Measurements from ENCODE around the gene MKRN3.
A peak's percentile ranks its signal among the peaks of the same experiment; 100 is the strongest.

MKRN3 gene

GRCh38 chr15:23565395-23566070, at the start of gene MKRN3:
TSS of gene MKRN3 (plus strand) at chr15:23565674. CDS start at chr15:23565783, 109 bp downstream.
- DNase-seq: peak; percentile 53

- DNase-seq: no peak
These were observed 48.6 kb upstream of the MKRN3 start for GRCh38 chr15:23516866-23517265.

- no peak for DNase-seq
These were observed 47.4 kb upstream of the MKRN3 start for GRCh38 chr15:23518104-23518503.

GRCh38 chr15:23524816-23525215, 40.7 kb upstream of the MKRN3 start:
- DNase-seq: no peak

- no peak for DNase-seq
These were observed 35.6 kb upstream of the MKRN3 start for GRCh38 chr15:23529891-23530290.

- no peak for DNase-seq
These were observed 33.5 kb upstream of the MKRN3 start for GRCh38 chr15:23532024-23532423.

GRCh38 chr15:23536659-23537058, 28.8 kb upstream of the MKRN3 start:
- DNase-seq: no peak

- no peak for DNase-seq
These were observed 26.8 kb upstream of the MKRN3 start for GRCh38 chr15:23538648-23539047.

GRCh38 chr15:23539892-23540291, 25.6 kb upstream of the MKRN3 start:
- DNase-seq: no peak

- DNase-seq: no peak
These were observed 19.3 kb upstream of the MKRN3 start for GRCh38 chr15:23546158-23546557.

GRCh38 chr15:23548071-23548470, 17.4 kb upstream of the MKRN3 start:
- no peak for DNase-seq

- no peak for DNase-seq
These were observed 3.6 kb upstream of the MKRN3 start for GRCh38 chr15:23561914-23562313.

GRCh38 chr15:23564821-23565394, 566 bp upstream of the MKRN3 start:
- no peak for DNase-seq

GRCh38 chr15:23566071-23566554, 639 bp downstream of the MKRN3 start:
- peak; percentile 51 for DNase-seq

- DNase-seq: no peak
These were observed 1.2 kb downstream of the MKRN3 start for GRCh38 chr15:23566651-23567050.

GRCh38 chr15:23567921-23568320, 2.4 kb downstream of the MKRN3 start:
- no peak for DNase-seq

GRCh38 chr15:23569151-23569925, 3.9 kb downstream of the MKRN3 start:
- no peak for DNase-seq

- DNase-seq: no peak
These were observed 5.0 kb downstream of the MKRN3 start for GRCh38 chr15:23570486-23570885.

- DNase-seq: no peak
These were observed 7.4 kb downstream of the MKRN3 start for GRCh38 chr15:23572844-23573243.

GRCh38 chr15:23574742-23575141, 9.3 kb downstream of the MKRN3 start:
- DNase-seq: no peak

- DNase-seq: no peak
These were observed 10.6 kb downstream of the MKRN3 start for GRCh38 chr15:23576061-23576460.

- DNase-seq: no peak
These were observed 13.2 kb downstream of the MKRN3 start for GRCh38 chr15:23578521-23579150.

- DNase-seq: no peak
These were observed 22.8 kb downstream of the MKRN3 start for GRCh38 chr15:23588268-23588667.
